Mucosa of stomach (tissue), 1 donor: ENCODE data around the gene XRCC4.

Experiments used
- H3K27me3 ChIP-seq: one replicate; pipeline ENCODE4 v1.7.0; 2013; ENCODE audit warnings: mild to moderate bottlenecking, low read length; ENCODE audit not compliant: control insufficient read depth, insufficient read depth
- H3K36me3 ChIP-seq: one replicate; pipeline ENCODE4 v1.7.0; 2013; ENCODE audit warnings: low read length; ENCODE audit not compliant: control insufficient read depth, insufficient read depth
- H3K4me1 ChIP-seq: one replicate; pipeline ENCODE4 v1.7.0; 2013; ENCODE audit warnings: mild to moderate bottlenecking, low read length; ENCODE audit not compliant: control insufficient read depth, insufficient read depth
- H3K4me3 ChIP-seq: one replicate; pipeline ENCODE4 v1.7.0; 2013; ENCODE audit warnings: low read length
- H3K9ac ChIP-seq: one replicate; pipeline ENCODE4 v1.7.0; 2013; ENCODE audit warnings: mild to moderate bottlenecking, low read length, moderate library complexity
- H3K9me3 ChIP-seq: one replicate; pipeline ENCODE4 v1.7.0; 2013; ENCODE audit warnings: mild to moderate bottlenecking, low read length, moderate library complexity; ENCODE audit not compliant: control insufficient read depth
- donor health status: Pancreatic carcinoma.

The XRCC4 gene

DNA sequence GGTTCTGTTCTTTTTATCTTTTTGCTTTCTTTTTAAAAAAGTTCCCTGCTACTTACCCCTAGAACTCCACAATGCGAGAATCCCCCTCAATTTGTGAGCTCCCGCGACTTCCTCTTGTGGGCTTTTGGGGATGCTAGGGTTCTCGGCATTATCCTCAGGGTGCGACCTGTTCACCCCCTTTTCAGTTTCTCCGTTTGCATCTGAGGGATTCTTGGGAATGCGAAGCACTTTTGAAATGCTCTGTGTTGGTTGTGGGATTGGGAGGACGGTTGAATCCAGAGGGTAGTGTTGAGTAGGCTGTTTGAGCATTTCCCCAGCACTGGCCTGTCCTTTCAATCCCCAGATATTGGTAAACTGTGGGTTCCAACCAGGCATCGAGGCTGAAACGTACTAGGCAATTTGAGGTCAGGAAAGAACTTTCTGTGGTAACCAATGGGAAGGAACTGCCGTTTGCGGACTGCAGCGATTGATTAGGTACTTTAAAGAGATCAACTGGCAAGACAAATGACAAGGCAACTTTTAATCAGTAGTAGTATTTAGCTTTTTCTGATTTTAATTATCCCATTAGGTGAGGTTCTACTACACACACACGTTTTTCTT is 415 bp downstream of the XRCC4 start:
- Histone ChIP-seq H3K36me3 (no peaks in the 10 kb centered on the region), H3K4me3 (peak overlapping the region; percentile 70), H3K9me3 (no peaks in the 10 kb centered on the region), H3K4me1 (peaks cover 5% of the 10 kb centered on the region), H3K9ac (peak overlapping the region; percentile 74), H3K27me3 (no peaks in the 10 kb centered on the region)

DNA sequence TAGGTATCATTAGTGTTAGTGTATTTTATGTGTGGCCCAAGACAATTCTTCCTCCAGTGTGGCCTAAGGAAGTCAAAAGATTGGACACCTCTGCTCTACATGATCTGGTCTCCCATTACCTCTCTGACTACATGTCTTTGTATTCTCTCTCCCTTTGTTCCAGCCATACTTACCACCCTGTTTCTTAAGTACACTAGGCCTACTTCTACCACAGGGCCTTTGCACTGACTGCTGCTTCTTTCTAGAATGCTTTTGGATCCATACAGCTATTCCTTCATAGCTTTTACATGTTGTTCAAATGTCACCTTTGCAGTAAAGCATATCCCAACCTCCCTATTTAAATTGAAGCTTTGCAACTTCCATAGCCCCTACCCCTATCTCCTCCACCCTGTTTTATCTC is 5.4 kb downstream of the XRCC4 start:
- H3K9me3 ChIP-seq: no peaks in the 10 kb centered on the region
- H3K4me3 ChIP-seq: no peak overlapping the region
- no peaks in the 10 kb centered on the region for H3K36me3 ChIP-seq
- H3K9ac ChIP-seq: no peak overlapping the region
- H3K27me3 ChIP-seq: peaks cover 3% of the 10 kb centered on the region
- H3K4me1 ChIP-seq: peaks cover 17% of the 10 kb centered on the region

DNA sequence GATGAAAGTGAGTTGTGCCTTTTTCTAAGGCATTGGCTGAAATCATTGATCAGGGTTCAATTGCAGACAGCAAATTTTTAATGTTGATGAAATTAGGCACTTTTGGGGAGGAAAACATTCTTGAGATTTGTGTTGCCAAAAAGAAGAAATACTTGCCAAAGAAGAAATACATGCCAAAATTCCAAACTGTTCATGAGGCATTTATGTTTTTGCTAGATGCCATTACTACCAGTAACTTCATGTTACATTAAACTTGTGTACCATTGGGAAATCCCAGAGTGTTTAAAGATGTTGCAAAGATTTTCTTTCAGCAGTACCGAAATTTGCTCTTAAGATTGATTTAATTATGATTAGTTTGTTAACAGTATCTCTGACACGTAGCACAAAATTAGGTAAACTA is 7.0 kb downstream of the XRCC4 start:
- no peak overlapping the region for H3K9ac ChIP-seq
- H3K4me3 ChIP-seq: no peak overlapping the region
- no peaks in the 10 kb centered on the region for H3K36me3 ChIP-seq
- H3K4me1 ChIP-seq: peaks cover 12% of the 10 kb centered on the region
- H3K9me3 ChIP-seq: no peaks in the 10 kb centered on the region
- peaks cover 3% of the 10 kb centered on the region for H3K27me3 ChIP-seq

DNA sequence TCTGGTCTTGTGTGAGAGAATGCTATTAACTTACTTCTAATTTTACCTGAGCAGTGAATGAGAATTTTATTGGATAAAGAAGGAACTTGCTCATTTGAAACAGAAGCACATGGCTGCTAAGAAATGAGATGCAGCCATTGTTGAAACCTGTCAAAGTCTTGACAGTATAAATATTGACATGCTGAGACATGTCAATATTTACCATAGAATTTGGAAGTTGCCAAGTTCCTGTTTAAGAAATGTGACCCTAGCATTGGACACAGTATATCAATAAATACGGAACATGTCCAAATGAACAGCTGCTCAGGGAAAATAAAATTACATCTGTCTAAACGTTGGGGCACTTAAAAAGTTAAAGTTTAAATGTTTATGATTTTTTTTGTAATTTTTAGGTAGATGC is 7.8 kb downstream of the XRCC4 start:
- no peak overlapping the region for H3K4me3 ChIP-seq
- H3K9ac ChIP-seq: no peak overlapping the region
- peaks cover 12% of the 10 kb centered on the region for H3K4me1 ChIP-seq
- H3K9me3 ChIP-seq: no peaks in the 10 kb centered on the region
- peaks cover 3% of the 10 kb centered on the region for H3K27me3 ChIP-seq
- no peaks in the 10 kb centered on the region for H3K36me3 ChIP-seq

DNA sequence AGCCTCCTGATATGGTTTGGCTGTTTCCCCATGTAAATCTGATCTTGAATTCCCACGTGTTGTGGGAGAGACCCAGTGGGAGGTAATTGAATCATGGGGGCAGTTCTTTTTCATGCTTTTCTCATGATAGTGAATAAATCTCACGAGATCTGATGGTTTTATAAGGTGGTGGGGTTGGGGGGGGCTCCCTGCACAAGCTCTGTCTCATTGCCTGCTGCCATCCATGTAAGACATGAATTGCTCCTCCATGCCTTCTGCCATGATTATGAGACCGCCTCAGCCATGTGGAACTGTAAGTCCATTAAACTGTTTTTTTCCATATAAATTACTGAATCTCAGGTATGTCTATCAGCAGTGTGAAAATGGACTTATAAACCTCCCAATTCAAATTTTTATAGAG is 12.8 kb downstream of the XRCC4 start:
- Histone ChIP-seq H3K4me3 (no peak overlapping the region), H3K36me3 (no peaks in the 10 kb centered on the region), H3K9me3 (no peaks in the 10 kb centered on the region), H3K4me1 (no peaks in the 10 kb centered on the region), H3K27me3 (no peaks in the 10 kb centered on the region), H3K9ac (no peak overlapping the region)

DNA sequence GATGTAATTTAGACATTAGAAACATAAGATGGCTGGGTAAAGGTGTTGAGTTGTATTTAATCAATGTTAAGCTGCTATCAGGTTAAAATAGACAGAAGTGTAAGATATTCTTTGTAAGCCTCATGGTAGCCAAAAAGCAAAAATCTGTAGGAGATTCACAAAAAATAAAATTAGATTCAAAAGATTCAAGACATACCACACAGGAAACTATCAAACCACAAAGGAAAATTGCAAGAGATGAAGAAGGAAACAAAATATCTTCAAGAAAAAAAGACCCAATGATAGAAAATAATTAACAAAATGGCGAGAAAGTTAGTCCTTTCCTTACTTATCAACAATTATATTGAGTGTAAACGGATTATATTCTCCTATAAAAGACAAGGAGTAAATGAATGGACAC is 15.3 kb downstream of the XRCC4 start:
- no peak overlapping the region for H3K4me3 ChIP-seq
- H3K36me3 ChIP-seq: no peaks in the 10 kb centered on the region
- H3K27me3 ChIP-seq: no peaks in the 10 kb centered on the region
- no peaks in the 10 kb centered on the region for H3K9me3 ChIP-seq
- H3K9ac ChIP-seq: no peak overlapping the region
- peaks cover 12% of the 10 kb centered on the region for H3K4me1 ChIP-seq

DNA sequence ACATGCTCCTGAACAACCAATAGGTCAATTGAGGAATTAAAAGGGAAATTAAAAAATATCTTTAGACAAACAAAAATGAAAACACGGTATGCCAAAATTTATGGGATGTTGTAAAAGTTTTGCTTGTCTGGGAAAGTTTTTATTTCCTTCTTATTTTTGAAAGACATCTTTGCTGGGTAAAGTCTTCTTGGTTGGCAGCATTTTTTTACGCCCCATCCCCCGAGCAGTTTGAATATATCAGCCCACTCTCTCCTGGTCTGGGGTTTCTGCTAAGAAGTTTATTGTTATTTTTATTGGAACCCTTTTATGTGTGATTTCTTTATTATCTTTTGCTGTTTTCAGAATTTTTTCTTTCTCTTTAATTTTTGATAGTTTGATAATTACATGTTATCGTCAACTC is 16.3 kb downstream of the XRCC4 start:
- H3K36me3 ChIP-seq: no peaks in the 10 kb centered on the region
- no peaks in the 10 kb centered on the region for H3K27me3 ChIP-seq
- no peak overlapping the region for H3K9ac ChIP-seq
- peaks cover 19% of the 10 kb centered on the region for H3K4me1 ChIP-seq
- H3K4me3 ChIP-seq: no peak overlapping the region
- H3K9me3 ChIP-seq: no peaks in the 10 kb centered on the region

DNA sequence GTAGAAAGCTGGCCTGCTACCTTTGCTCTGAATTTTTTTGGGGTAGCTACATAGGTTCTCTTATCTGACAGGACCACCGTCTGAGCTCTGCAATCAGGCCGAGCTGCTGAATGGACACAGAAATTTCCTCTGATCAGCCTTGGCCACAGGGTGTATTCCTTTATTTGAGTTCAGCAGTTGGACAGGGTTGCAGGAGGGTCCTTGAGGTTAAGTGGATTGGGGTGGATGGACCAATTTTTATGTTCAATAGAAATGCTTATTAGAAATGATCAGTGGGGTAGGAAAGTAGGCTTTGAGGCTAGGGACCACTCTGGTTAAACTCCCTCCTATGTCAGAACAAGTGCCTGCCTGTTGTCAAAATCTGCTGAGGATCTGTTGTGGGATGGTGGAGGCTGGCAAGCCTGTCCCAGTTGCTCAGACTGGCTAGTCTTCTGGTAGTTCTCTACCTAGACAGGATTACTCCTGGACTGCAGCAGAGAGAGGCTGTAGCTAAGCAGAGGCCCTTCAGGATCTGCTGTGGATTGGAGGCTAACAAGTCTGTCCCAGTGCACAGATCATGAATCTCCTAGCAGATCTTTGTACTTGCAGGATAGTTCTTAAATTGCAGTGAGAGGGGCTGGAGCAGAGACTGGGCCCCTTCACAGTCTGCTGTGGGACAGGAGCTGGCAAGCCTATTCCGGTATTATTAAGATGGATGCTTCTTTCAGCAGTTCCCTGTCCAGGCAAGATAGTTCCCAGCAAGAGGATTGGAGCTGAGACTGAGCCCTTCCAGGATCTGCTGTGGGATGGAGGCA is 18.0 kb downstream of the XRCC4 start:
- Histone ChIP-seq H3K4me3 (no peak overlapping the region), H3K36me3 (no peaks in the 10 kb centered on the region), H3K27me3 (no peaks in the 10 kb centered on the region), H3K9ac (no peak overlapping the region), H3K4me1 (peaks cover 19% of the 10 kb centered on the region), H3K9me3 (no peaks in the 10 kb centered on the region)

DNA sequence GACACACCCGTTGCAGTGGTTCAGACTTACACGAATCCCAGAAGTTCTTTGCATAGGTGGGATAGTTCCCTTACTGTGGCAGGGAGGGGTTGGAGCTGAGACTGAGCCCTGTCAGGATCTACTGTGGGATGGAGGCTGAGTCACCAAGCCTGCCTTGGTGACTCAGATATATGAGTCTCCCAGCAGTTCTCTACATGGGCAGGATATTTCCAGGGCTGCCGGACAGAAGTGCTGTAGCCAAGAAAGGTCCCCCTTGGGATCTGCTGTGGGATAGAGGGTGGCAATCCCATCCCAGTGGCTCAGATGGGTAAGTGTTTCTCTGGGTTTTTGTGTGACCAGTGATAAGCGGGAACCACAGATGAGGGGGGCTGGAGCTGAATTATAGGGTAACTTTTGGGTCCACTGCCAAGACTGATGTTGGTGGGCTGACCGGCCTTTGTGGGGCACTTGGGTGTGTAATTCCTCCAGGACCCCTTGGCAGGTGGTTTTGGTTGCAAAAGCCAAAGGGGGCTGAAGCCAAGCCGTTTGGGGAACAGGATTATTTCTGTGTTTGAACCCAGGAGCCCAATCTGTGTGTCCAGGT is 18.7 kb downstream of the XRCC4 start:
- Histone ChIP-seq H3K9me3 (no peaks in the 10 kb centered on the region), H3K4me1 (peaks cover 19% of the 10 kb centered on the region), H3K4me3 (no peak overlapping the region), H3K36me3 (no peaks in the 10 kb centered on the region), H3K9ac (no peak overlapping the region), H3K27me3 (no peaks in the 10 kb centered on the region)

DNA sequence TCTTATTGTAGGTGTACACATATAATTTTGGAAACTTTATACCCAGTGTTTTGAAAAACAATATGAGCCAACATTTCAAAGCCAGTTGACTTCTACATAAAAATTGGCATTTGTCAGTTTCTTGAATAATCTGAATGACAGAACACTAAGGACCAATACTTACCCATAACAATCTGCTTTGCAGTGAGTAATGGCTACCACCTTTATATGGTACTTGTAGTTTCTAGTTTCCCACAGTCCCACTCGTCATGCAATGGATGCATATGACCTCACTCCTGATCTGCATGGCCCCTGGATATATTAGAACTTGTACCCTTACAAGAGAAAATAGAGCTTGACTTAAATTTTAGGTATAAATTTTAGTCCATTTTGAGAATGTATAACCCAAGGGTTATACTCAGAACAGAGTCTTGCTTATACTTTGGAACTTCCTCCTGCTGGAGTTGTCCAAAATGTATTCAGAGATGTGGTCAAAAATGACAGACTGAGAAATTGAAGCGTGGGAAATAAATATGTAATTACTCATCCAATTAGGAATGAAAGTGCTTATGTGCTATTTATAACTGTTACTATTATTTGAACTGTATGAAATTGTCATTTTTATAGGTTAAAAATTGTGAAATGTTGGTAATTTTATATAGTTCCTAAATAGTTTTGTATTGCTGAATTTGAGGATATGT is 19.5 kb downstream of the XRCC4 start:
- Histone ChIP-seq H3K4me1 (peaks cover 19% of the 10 kb centered on the region), H3K9me3 (no peaks in the 10 kb centered on the region), H3K36me3 (no peaks in the 10 kb centered on the region), H3K4me3 (no peak overlapping the region), H3K9ac (no peak overlapping the region), H3K27me3 (no peaks in the 10 kb centered on the region)

DNA sequence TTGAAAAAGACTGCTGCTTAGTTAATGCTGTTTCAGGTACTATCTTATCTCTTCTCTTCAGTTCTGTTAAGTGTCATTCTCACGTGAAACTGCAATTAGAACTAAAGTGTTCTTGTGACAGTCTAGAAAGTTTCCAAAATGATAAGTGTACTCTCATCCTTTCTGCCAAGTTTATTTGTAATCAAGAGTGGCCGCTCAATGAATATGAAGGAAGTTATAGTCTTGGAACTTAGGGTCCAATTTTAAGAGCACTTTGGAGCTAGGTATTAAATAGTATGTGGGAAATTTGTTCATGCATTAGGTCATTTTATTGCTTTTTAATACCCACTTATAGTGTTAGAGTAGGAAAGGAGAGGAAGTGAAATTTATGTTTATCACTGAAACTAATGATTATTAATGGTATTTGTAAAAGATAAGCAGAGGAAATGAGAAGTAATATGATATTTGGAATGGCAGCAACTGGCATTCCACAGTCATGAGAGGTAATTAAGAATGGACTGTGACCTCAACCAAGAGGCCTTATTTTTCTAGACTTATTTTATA is 20.4 kb downstream of the XRCC4 start:
- Histone ChIP-seq H3K36me3 (no peaks in the 10 kb centered on the region), H3K4me1 (peaks cover 19% of the 10 kb centered on the region), H3K4me3 (no peak overlapping the region), H3K27me3 (no peaks in the 10 kb centered on the region), H3K9ac (no peak overlapping the region), H3K9me3 (no peaks in the 10 kb centered on the region)

DNA sequence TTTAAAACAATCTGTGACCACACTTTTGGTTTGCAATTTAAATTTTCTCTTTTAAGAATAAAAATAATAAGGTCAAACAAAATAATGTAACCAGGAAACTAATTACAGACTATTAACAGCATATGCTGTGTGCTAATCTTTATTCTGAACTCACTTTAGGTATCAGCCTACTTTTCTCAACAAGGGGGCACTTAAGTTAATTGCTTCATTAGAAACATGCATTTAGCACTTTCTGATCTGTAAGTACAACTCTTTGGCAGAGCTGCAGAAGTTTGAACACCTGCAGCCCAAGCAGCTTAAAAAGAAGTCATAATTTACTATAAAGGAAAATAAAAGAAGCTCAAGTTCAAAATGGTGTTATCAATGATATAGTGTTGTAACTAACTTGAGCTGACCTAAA is 21.7 kb downstream of the XRCC4 start:
- H3K4me1 ChIP-seq: peaks cover 19% of the 10 kb centered on the region
- no peaks in the 10 kb centered on the region for H3K27me3 ChIP-seq
- no peaks in the 10 kb centered on the region for H3K36me3 ChIP-seq
- no peaks in the 10 kb centered on the region for H3K9me3 ChIP-seq
- H3K9ac ChIP-seq: no peak overlapping the region
- H3K4me3 ChIP-seq: no peak overlapping the region
